ENCODE data around the gene CABP5.

- TF ChIP-seq YY1 (IDR thresholded peaks at IDR 0.05; ENCODE audit: insufficient read depth, insufficient read length): no peak
- no peak for TF ChIP-seq ZNF274 (IDR thresholded peaks at IDR 0.05; ENCODE audit: low read depth, low read length)
These were observed 43.0 kb downstream of the CABP5 start for GRCh38 chr19:48000846-48001245.

All from NT2/D1 (cell line).